Mucosa of stomach (tissue), 1 donor: Measurements from ENCODE around the gene GXYLT1.
"Not testable (repeated sequence)": the region's sequence is repeated elsewhere in the genome, so short reads cannot be mapped to it uniquely, and the experiment has no call there.

Source experiments
- H3K27me3 ChIP-seq: one replicate; pipeline ENCODE4 v1.7.0; 2013; ENCODE audit warnings: mild to moderate bottlenecking, low read length; ENCODE audit not compliant: control insufficient read depth, insufficient read depth
- H3K36me3 ChIP-seq: one replicate; pipeline ENCODE4 v1.7.0; 2013; ENCODE audit warnings: low read length; ENCODE audit not compliant: control insufficient read depth, insufficient read depth
- H3K4me1 ChIP-seq: one replicate; pipeline ENCODE4 v1.7.0; 2013; ENCODE audit warnings: mild to moderate bottlenecking, low read length; ENCODE audit not compliant: control insufficient read depth, insufficient read depth
- H3K4me3 ChIP-seq: one replicate; pipeline ENCODE4 v1.7.0; 2013; ENCODE audit warnings: low read length
- H3K9ac ChIP-seq: one replicate; pipeline ENCODE4 v1.7.0; 2013; ENCODE audit warnings: mild to moderate bottlenecking, low read length, moderate library complexity
- H3K9me3 ChIP-seq: one replicate; pipeline ENCODE4 v1.7.0; 2013; ENCODE audit warnings: mild to moderate bottlenecking, low read length, moderate library complexity; ENCODE audit not compliant: control insufficient read depth
- donor health status: Pancreatic carcinoma.

GXYLT1 gene

GRCh38 chr12:42118136-42118879 lies 26.4 kb downstream of the GXYLT1 start:
- H3K27me3 ChIP-seq, result no peaks in the 10 kb centered on the region
- no peaks in the 10 kb centered on the region for H3K9me3 ChIP-seq

GRCh38 chr12:42109031-42109430 lies 35.6 kb downstream of the GXYLT1 start:
- Histone ChIP-seq H3K9ac (no peak overlapping the region), H3K4me3 (no peak overlapping the region), H3K9me3 (no peaks in the 10 kb centered on the region), H3K27me3 (no peaks in the 10 kb centered on the region), H3K4me1 (peaks cover 3% of the 10 kb centered on the region), H3K36me3 (no peaks in the 10 kb centered on the region)

More at GRCh38 chr12:42118136-42118879, 26.4 kb downstream of the GXYLT1 start:
- H3K4me1 ChIP-seq, result no peaks in the 10 kb centered on the region
- no peak overlapping the region for H3K4me3 ChIP-seq
- no peaks in the 10 kb centered on the region for H3K36me3 ChIP-seq
- no peak overlapping the region for H3K9ac ChIP-seq

GRCh38 chr12:42106791-42107190 lies 37.9 kb downstream of the GXYLT1 start:
- not testable (repeated sequence) for H3K9me3 ChIP-seq, H3K9ac ChIP-seq, H3K4me3 ChIP-seq, H3K36me3 ChIP-seq, H3K27me3 ChIP-seq, H3K4me1 ChIP-seq

- H3K4me3 ChIP-seq, result no peak overlapping the region
- no peaks in the 10 kb centered on the region for H3K36me3 ChIP-seq
- peaks cover 3% of the 10 kb centered on the region for H3K4me1 ChIP-seq
- no peaks in the 10 kb centered on the region for H3K9me3 ChIP-seq
- no peaks in the 10 kb centered on the region for H3K27me3 ChIP-seq
- no peak overlapping the region for H3K9ac ChIP-seq
Observed at GRCh38 chr12:42104784-42105183, 39.9 kb downstream of the GXYLT1 start.

GRCh38 chr12:42104087-42104486 lies 40.6 kb downstream of the GXYLT1 start:
- Histone ChIP-seq H3K9me3 (no peaks in the 10 kb centered on the region), H3K36me3 (no peaks in the 10 kb centered on the region), H3K27me3 (no peaks in the 10 kb centered on the region), H3K4me3 (no peak overlapping the region), H3K9ac (no peak overlapping the region), H3K4me1 (peaks cover 3% of the 10 kb centered on the region)

GRCh38 chr12:42103155-42103554 lies 41.5 kb downstream of the GXYLT1 start:
- Histone ChIP-seq H3K4me3 (no peak overlapping the region), H3K4me1 (peaks cover 3% of the 10 kb centered on the region), H3K9ac (no peak overlapping the region), H3K36me3 (no peaks in the 10 kb centered on the region), H3K27me3 (no peaks in the 10 kb centered on the region), H3K9me3 (no peaks in the 10 kb centered on the region)

GRCh38 chr12:42102720-42103119 lies 42.0 kb downstream of the GXYLT1 start:
- no peak overlapping the region for H3K9ac ChIP-seq
- no peaks in the 10 kb centered on the region for H3K27me3 ChIP-seq
- H3K9me3 ChIP-seq, result no peaks in the 10 kb centered on the region
- no peak overlapping the region for H3K4me3 ChIP-seq
- no peaks in the 10 kb centered on the region for H3K36me3 ChIP-seq
- peaks cover 3% of the 10 kb centered on the region for H3K4me1 ChIP-seq

GRCh38 chr12:42099433-42099832 lies 45.2 kb downstream of the GXYLT1 start:
- Histone ChIP-seq H3K4me3 (no peak overlapping the region), H3K4me1 (peaks cover under 1% of the 10 kb centered on the region), H3K9ac (no peak overlapping the region), H3K9me3 (no peaks in the 10 kb centered on the region), H3K36me3 (no peaks in the 10 kb centered on the region), H3K27me3 (no peaks in the 10 kb centered on the region)

GRCh38 chr12:42097971-42098370 lies 46.7 kb downstream of the GXYLT1 start:
- Histone ChIP-seq H3K9ac (peak overlapping the region; percentile 9), H3K9me3 (no peaks in the 10 kb centered on the region), H3K4me1 (no peaks in the 10 kb centered on the region), H3K27me3 (no peaks in the 10 kb centered on the region), H3K36me3 (no peaks in the 10 kb centered on the region), H3K4me3 (no peak overlapping the region)

GRCh38 chr12:42094277-42094676 lies 50.4 kb downstream of the GXYLT1 start:
- Histone ChIP-seq H3K9ac (no peak overlapping the region), H3K4me1 (no peaks in the 10 kb centered on the region), H3K27me3 (no peaks in the 10 kb centered on the region), H3K36me3 (no peaks in the 10 kb centered on the region), H3K9me3 (no peaks in the 10 kb centered on the region), H3K4me3 (no peak overlapping the region)

GRCh38 chr12:42091769-42092168 lies 52.9 kb downstream of the GXYLT1 start:
- Histone ChIP-seq H3K9me3 (no peaks in the 10 kb centered on the region), H3K4me3 (no peak overlapping the region), H3K36me3 (no peaks in the 10 kb centered on the region), H3K9ac (no peak overlapping the region), H3K27me3 (no peaks in the 10 kb centered on the region), H3K4me1 (no peaks in the 10 kb centered on the region)

GRCh38 chr12:42090899-42091298 lies 53.8 kb downstream of the GXYLT1 start:
- Histone ChIP-seq H3K4me1 (no peaks in the 10 kb centered on the region), H3K4me3 (no peak overlapping the region), H3K27me3 (no peaks in the 10 kb centered on the region), H3K9me3 (no peaks in the 10 kb centered on the region), H3K9ac (no peak overlapping the region), H3K36me3 (no peaks in the 10 kb centered on the region)

GRCh38 chr12:42086031-42086430 lies 58.6 kb downstream of the GXYLT1 start:
- Histone ChIP-seq H3K4me3 (no peak overlapping the region), H3K9ac (no peak overlapping the region), H3K4me1 (no peaks in the 10 kb centered on the region), H3K27me3 (no peaks in the 10 kb centered on the region), H3K36me3 (no peaks in the 10 kb centered on the region), H3K9me3 (no peaks in the 10 kb centered on the region)
